Measurements from ENCODE around the gene BBOX1. TPM values are rescaled to one million over a fixed set of nuclear protein-coding genes. Genes with fewer than 3 reads are reported as not detected.
"Not testable (repeated sequence)": the region's sequence is repeated elsewhere in the genome, so short reads cannot be mapped to it uniquely, and the experiment has no call there.

BBOX1 gene
- total RNA-seq, 2 experiments from 2014 or later: not detected

DNA sequence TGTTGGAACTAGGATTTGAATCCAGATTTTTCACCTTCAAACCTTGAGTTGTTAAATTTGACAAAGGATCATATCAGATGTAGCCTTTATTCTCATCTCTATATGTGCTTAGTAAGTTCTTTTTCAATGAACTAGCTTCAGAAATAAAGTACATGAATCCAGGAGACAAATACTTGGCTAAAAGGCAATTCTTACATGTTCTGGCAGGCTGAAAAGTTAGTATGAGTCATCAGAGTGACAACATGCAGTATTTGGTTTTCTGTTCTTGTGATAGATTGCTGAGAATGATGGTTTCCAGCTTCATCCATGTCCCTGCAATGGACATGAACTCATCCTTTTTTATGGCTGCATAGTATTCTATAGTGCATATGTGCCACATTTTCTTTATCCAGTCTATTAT lies 40.4 kb downstream of the BBOX1 start:
- no peaks in the 10 kb centered on the region for H3K9me3 Mint-ChIP-seq
- H3K4me3 Mint-ChIP-seq: no peak overlapping the region
- no peaks in the 10 kb centered on the region for H3K27me3 Mint-ChIP-seq
- DNase-seq: no peak
- ChIA-PET CTCF (no interaction called here), POLR2A (no interaction called here)
- no peaks in the 10 kb centered on the region for H3K36me3 Mint-ChIP-seq (ENCODE audit: low read depth)
- no peaks in the 10 kb centered on the region for H3K4me1 Mint-ChIP-seq
- H3K27ac Mint-ChIP-seq: no peak overlapping the region

DNA sequence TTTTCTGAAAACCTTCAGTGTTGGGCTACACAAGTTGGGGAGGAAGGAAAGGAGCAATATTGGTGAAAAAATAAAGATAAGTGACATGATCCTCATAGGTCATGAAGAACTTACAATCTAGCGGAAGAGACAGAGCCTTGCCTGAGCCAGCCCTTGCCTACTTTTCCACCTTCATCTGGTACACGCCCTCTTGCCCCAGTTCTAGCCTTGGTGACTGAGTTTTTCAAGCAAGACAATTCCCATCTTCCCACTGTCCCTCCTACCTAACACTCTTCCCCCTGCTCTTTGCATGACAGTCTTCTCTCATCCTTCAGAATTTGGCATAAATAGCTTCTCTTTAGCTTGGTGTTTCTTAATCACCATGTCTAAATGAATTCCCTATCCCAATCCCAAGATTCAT lies 42.6 kb downstream of the BBOX1 start:
- Mint-ChIP-seq H3K4me3 (no peak overlapping the region), H3K27me3 (no peaks in the 10 kb centered on the region), H3K27ac (no peak overlapping the region), H3K9me3 (no peaks in the 10 kb centered on the region), H3K4me1 (no peaks in the 10 kb centered on the region), H3K36me3 (ENCODE audit: low read depth) (no peaks in the 10 kb centered on the region)
- DNase-seq: no peak
- ChIA-PET CTCF (no interaction called here), POLR2A (no interaction called here)

- CTCF ChIA-PET: no interaction called here
- H3K27ac Mint-ChIP-seq: no peak overlapping the region
Observed at GRCh38 chr11:27083782-27084181, 43.2 kb downstream of the BBOX1 start.

DNA sequence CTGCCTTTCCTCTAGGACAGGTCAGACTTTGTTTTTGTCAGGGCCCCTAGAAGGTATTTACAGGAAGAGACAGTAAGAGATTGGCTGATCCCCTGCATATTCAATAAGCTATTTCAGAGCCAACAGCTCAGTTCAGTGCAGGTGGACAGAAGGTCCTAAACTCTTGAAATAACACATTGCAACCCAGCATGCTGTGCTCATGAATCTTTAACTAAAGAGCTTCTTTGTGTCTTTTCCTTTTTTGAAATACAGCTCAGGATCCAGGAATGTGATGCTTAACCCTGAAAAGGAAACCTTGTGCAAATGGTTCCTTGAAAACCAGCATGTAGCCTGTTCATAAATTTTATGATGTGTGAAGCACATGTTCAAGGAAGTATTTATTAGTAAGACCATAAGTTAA lies 43.9 kb downstream of the BBOX1 start:
- Mint-ChIP-seq H3K36me3 (ENCODE audit: low read depth) (no peaks in the 10 kb centered on the region), H3K9me3 (peaks cover 2% of the 10 kb centered on the region), H3K27ac (no peak overlapping the region), H3K4me3 (no peak overlapping the region), H3K4me1 (no peaks in the 10 kb centered on the region), H3K27me3 (no peaks in the 10 kb centered on the region)
- CTCF ChIA-PET: no interaction called here
- no peak for DNase-seq
- POLR2A ChIA-PET: no interaction called here

More at GRCh38 chr11:27083782-27084181, 43.2 kb downstream of the BBOX1 start:
- Mint-ChIP-seq H3K27me3 (no peaks in the 10 kb centered on the region), H3K36me3 (ENCODE audit: low read depth) (no peaks in the 10 kb centered on the region), H3K4me1 (no peaks in the 10 kb centered on the region), H3K4me3 (no peak overlapping the region), H3K9me3 (no peaks in the 10 kb centered on the region)
- DNase-seq: no peak
- POLR2A ChIA-PET: no interaction called here

GRCh38 chr11:27085111-27085510 lies 44.5 kb downstream of the BBOX1 start:
- ChIA-PET POLR2A (no interaction called here), CTCF (no interaction called here)
- H3K27me3 Mint-ChIP-seq: no peaks in the 10 kb centered on the region
- H3K36me3 Mint-ChIP-seq (ENCODE audit: low read depth): no peaks in the 10 kb centered on the region
- H3K4me3 Mint-ChIP-seq: no peak overlapping the region
- no peaks in the 10 kb centered on the region for H3K4me1 Mint-ChIP-seq
- DNase-seq: no peak
- H3K27ac Mint-ChIP-seq: no peak overlapping the region
- H3K9me3 Mint-ChIP-seq: peaks cover 4% of the 10 kb centered on the region

- no peak overlapping the region for H3K4me3 Mint-ChIP-seq
- no peak overlapping the region for H3K27ac Mint-ChIP-seq
- CTCF ChIA-PET: no interaction called here
- POLR2A ChIA-PET: no interaction called here
- no peak for DNase-seq
- no peaks in the 10 kb centered on the region for H3K36me3 Mint-ChIP-seq (ENCODE audit: low read depth)
- no peaks in the 10 kb centered on the region for H3K4me1 Mint-ChIP-seq
- H3K9me3 Mint-ChIP-seq: peaks cover 4% of the 10 kb centered on the region
- no peaks in the 10 kb centered on the region for H3K27me3 Mint-ChIP-seq
Observed at GRCh38 chr11:27085605-27086004, 45.0 kb downstream of the BBOX1 start.

GRCh38 chr11:27087432-27087831 lies 46.8 kb downstream of the BBOX1 start:
- Mint-ChIP-seq H3K4me3 (no peak overlapping the region), H3K9me3 (peaks cover 4% of the 10 kb centered on the region), H3K27ac (no peak overlapping the region), H3K27me3 (no peaks in the 10 kb centered on the region), H3K36me3 (ENCODE audit: low read depth) (no peaks in the 10 kb centered on the region), H3K4me1 (no peaks in the 10 kb centered on the region)
- ChIA-PET POLR2A (no interaction called here), CTCF (interaction anchor here (0.5 kb wide), 1 partner anchor 64 kb away, joined by 4 read pairs; no protein-coding TSS in a partner anchor)
- no peak for DNase-seq

GRCh38 chr11:27088353-27088752 lies 47.7 kb downstream of the BBOX1 start:
- Mint-ChIP-seq H3K27ac (no peak overlapping the region), H3K4me1 (no peaks in the 10 kb centered on the region), H3K9me3 (peaks cover 6% of the 10 kb centered on the region), H3K36me3 (ENCODE audit: low read depth) (no peaks in the 10 kb centered on the region), H3K27me3 (no peaks in the 10 kb centered on the region), H3K4me3 (no peak overlapping the region)
- CTCF ChIA-PET: interaction anchor here (0.7 kb wide), 1 partner anchor 413 kb away, joined by 3 read pairs; no protein-coding TSS in a partner anchor
- no peak for DNase-seq
- POLR2A ChIA-PET: no interaction called here

DNA sequence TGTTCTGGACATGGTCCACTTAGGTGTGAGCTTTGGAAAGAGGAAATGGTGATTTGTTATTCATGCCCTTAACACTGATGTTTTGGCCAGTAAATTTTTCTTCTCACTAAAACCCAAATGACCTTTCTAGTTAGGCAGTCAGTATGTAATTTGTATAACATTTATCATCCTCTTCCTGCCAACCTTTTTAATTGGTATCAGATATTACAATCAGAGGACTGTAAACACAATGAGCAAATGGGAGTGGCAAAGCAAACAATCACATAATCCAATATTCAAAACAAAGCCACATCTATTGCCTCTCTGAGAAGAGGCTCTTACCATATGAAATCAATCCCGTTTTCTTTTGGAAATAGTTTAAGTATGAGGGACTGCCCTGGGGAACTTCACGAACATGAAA lies 49.1 kb downstream of the BBOX1 start:
- H3K9me3 Mint-ChIP-seq: peaks cover 9% of the 10 kb centered on the region
- DNase-seq: no peak
- ChIA-PET POLR2A (no interaction called here), CTCF (no interaction called here)
- H3K4me1 Mint-ChIP-seq: no peaks in the 10 kb centered on the region
- no peaks in the 10 kb centered on the region for H3K27me3 Mint-ChIP-seq
- H3K27ac Mint-ChIP-seq: no peak overlapping the region
- H3K4me3 Mint-ChIP-seq: no peak overlapping the region
- H3K36me3 Mint-ChIP-seq (ENCODE audit: low read depth): no peaks in the 10 kb centered on the region

DNA sequence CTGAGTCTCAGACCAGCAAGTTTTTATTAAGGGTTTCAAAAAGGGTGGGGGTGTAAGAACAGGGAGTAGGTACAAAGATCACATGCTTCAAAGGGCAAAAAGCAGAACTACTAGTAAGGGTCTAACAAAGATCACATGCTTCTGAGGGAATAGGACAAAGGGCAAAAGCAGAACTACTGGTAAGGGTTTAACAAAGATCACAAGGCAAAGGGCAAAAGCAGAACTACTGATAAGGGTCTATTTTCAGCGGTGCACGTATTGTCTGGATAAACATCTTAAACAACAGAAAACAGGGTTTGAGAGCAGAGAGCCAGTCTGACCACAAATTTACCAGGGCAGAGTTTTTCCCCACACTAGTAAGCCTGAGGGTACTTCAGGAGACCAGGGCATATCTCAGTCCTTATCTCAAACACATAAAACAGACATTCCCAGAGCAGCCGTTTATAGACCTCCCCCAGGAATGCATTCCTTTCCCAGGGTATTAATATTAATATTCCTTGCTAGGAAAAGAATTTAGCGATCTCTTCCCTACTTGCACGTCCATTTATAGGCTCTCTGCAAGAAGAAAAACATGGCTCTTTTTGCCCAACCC lies 49.8 kb downstream of the BBOX1 start:
- H3K4me3 Mint-ChIP-seq; H3K27ac Mint-ChIP-seq; H3K4me1 Mint-ChIP-seq; H3K9me3 Mint-ChIP-seq; H3K36me3 Mint-ChIP-seq (ENCODE audit: low read depth); CTCF ChIA-PET; DNase-seq; POLR2A ChIA-PET; H3K27me3 Mint-ChIP-seq: not testable (repeated sequence)

DNA sequence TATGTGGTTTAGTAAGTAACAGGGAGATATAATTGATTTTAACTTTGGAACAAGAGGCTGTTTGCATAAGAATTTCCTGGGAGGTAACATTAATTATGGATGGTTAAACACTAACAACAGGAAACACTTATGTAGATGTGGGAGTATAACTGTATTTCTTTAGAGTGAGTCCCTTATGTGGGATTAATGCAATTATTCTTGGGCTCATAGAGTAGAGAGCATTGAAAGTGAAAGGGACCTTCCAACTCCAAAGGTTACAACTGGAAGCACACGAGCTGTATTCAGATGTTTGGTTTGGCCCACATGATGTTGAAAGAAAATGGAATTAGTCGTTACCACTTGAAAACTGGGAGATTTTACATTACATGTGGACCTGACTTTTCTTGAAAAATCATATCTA lies 53.5 kb downstream of the BBOX1 start:
- no peak overlapping the region for H3K27ac Mint-ChIP-seq

GRCh38 chr11:27095059-27095458 lies 54.4 kb downstream of the BBOX1 start:
- ChIA-PET CTCF (no interaction called here), POLR2A (no interaction called here)
- H3K27ac Mint-ChIP-seq: no peak overlapping the region
- H3K4me1 Mint-ChIP-seq: no peaks in the 10 kb centered on the region
- no peaks in the 10 kb centered on the region for H3K36me3 Mint-ChIP-seq (ENCODE audit: low read depth)
- DNase-seq: no peak
- peaks cover 10% of the 10 kb centered on the region for H3K9me3 Mint-ChIP-seq
- no peaks in the 10 kb centered on the region for H3K27me3 Mint-ChIP-seq
- no peak overlapping the region for H3K4me3 Mint-ChIP-seq

More for the DNA sequence above, 53.5 kb downstream of the BBOX1 start:
- ChIA-PET CTCF (no interaction called here), POLR2A (no interaction called here)
- Mint-ChIP-seq H3K4me1 (no peaks in the 10 kb centered on the region), H3K36me3 (ENCODE audit: low read depth) (no peaks in the 10 kb centered on the region), H3K27me3 (no peaks in the 10 kb centered on the region), H3K4me3 (no peak overlapping the region), H3K9me3 (peaks cover 13% of the 10 kb centered on the region)
- no peak for DNase-seq

GRCh38 chr11:27095887-27096286 lies 55.3 kb downstream of the BBOX1 start:
- no peak for DNase-seq
- no peaks in the 10 kb centered on the region for H3K36me3 Mint-ChIP-seq (ENCODE audit: low read depth)
- ChIA-PET CTCF (no interaction called here), POLR2A (no interaction called here)
- no peak overlapping the region for H3K27ac Mint-ChIP-seq
- peaks cover 10% of the 10 kb centered on the region for H3K9me3 Mint-ChIP-seq
- no peaks in the 10 kb centered on the region for H3K27me3 Mint-ChIP-seq
- no peaks in the 10 kb centered on the region for H3K4me1 Mint-ChIP-seq
- H3K4me3 Mint-ChIP-seq: no peak overlapping the region

DNA sequence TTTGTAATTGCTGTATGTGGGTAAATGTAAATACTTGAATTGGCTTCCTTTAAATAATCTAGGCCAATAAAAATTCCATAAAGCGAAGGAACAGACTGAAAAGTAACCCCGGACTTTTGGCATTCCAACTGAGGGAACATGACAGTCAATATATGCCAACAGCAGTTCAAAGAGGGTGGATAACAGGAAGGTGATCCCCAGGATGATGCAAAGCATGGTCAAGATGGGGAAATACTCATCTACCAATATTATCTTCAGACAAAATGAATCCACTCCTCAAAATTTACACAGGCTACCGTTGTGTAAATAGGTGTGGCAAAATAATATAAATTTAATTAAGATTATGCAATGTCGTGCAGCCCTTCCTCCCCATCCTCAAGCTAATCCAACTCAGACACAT lies 56.9 kb downstream of the BBOX1 start:
- Mint-ChIP-seq H3K36me3 (ENCODE audit: low read depth) (no peaks in the 10 kb centered on the region), H3K27me3 (peaks cover 2% of the 10 kb centered on the region), H3K4me3 (no peak overlapping the region), H3K9me3 (peaks cover 10% of the 10 kb centered on the region), H3K27ac (no peak overlapping the region), H3K4me1 (no peaks in the 10 kb centered on the region)
- POLR2A ChIA-PET: no interaction called here
- CTCF ChIA-PET: no interaction called here
- DNase-seq: no peak
